ENCODE data around the gene CDHR5.

- TF ChIP-seq CTCF (optimal IDR thresholded peaks at IDR 0.05 in 1 of 3, IDR thresholded peaks at IDR 0.05 in 1 of 3, conservative IDR thresholded peaks at IDR 0.05 in 1 of 3; ENCODE audit: extremely low read depth in 1 of 3, insufficient read depth in 2 of 3, low read length in 3 of 3) (no peak), EZH2 (IDR thresholded peaks at IDR 0.05; ENCODE audit: low read length) (no peak)
Measured at GRCh38 chr11:618856-619627, 5.7 kb downstream of the CDHR5 start.

Data from keratinocyte (primary cell).